Stimulated activated CD4-positive, alpha-beta T cell treated with anti-CD3 and anti-CD28 coated beads, TNF-alpha, amount 100 ng/mL, for 24 hours (primary cell): ENCODE data around the gene TRIP11.

Source experiments
- DNase-seq, 3 experiments: peaks; one replicate each; pipeline ENCODE4 v3.0.0-alpha.2; 2020; ENCODE audit warnings: low read depth in 3 of 3

Gene TRIP11

DNA sequence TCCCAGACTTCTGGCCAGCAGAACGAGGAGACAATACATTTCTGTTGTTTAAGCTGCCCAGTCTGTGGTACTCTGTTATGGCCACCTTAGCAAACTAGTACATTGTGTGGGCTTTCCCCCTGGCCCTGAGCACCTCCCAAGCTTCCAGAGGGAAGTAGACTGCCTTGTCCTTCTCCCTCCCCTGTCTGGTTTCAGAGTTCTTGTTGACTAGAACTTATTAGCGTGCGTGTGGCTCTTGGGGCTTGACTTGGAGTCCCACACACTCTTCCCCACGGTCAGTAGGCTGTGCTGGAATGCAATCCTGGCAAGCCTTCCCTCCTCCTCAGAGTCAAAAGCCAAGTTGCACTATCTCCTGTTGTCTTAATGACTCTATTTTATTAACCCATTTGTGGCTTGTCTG, 120.0 kb downstream of the TRIP11 start:
- DNase-seq, result no peak

GRCh38 chr14:91918186-91918883, 121.5 kb downstream of the TRIP11 start:
- DNase-seq, result no peak
